Stimulated activated CD8-positive, alpha-beta memory T cell treated with anti-CD3 and anti-CD28 coated beads, Interleukin-12 subunit alpha, Interleukin-12 subunit beta, amount 100 ng/mL, for 24 hours (primary cell): ENCODE results near the gene POLR2C.

Source experiments
- DNase-seq: peaks from one replicate; pipeline ENCODE4 v3.0.0-alpha.2; 2020; ENCODE audit errors: extremely low read depth

The POLR2C gene

GRCh38 chr16:57447186-57447962 is 15.1 kb upstream of the POLR2C start, which contains the start of the genes CIAPIN1 and COQ9:
Gene CIAPIN1, minus strand, starts transcription at chr16:57447385. Its CDS starts 6,457 bp downstream, at chr16:57440928.
Gene COQ9, plus strand, starts transcription at chr16:57447479. Its CDS starts 27 bp downstream, at chr16:57447506.
- DNase-seq, result peak; percentile 75

- no peak for DNase-seq
Measured at GRCh38 chr16:57452021-57452420, 10.5 kb upstream of the POLR2C start.

DNA sequence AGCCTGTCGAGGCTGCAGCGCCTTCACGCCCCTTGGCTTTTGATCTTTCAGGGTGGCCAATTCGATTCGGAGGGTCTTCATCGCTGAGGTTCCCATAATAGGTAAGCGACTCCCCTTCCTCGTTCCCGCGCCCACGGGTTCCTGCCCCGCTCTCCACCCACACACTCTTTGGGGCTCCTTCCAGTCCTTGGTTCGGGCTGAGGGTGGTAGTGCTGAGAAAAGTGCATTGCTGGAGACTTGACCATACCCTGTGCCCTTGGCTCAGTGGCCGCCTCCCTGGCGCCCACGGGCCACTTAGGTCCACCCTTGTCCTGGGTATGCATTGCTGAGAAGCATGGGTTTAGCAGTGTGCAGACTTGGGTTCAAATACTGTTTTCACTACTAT is 491 bp downstream of the POLR2C start:
- DNase-seq, result no peak

GRCh38 chr16:57464523-57464922 is 2.0 kb downstream of the POLR2C start:
- DNase-seq, result no peak

DNA sequence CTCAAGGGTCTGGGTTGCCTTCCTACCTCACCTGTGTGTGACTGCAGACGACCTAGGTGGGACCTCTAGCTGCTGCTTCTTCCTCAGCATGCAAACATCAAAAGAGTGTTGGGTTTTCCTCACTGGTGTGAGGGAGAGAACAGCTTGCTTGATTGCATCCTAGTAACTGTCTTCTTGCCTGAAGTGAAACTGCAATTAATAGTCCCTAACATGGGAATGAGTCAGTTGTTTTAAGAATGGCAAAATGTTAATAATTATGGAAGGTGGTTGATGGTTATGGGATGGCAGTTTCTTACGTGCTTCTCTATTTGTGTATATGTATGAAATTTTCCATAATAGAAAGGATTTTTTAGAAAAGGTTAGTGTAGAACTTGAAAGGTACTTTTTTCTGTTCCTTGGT is 5.9 kb downstream of the POLR2C start:
- DNase-seq, result no peak

DNA sequence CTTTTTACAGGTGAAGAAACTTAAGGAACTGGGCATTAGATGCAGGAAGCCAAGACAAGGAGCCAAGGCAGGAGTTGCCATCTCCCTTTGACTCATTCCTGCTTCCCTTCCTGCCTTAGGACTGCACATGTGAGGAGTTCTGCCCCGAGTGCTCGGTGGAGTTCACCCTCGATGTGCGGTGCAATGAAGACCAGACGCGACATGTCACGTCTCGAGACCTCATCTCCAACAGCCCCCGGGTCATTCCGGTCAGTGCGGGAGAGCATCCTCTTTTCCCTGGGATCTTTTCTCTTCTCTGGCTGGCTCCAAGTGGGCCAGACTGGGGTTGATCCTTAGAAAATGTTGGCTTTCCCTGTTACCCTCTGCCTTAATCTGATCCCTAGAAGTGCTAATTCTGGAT is 6.6 kb downstream of the POLR2C start:
- no peak for DNase-seq

DNA sequence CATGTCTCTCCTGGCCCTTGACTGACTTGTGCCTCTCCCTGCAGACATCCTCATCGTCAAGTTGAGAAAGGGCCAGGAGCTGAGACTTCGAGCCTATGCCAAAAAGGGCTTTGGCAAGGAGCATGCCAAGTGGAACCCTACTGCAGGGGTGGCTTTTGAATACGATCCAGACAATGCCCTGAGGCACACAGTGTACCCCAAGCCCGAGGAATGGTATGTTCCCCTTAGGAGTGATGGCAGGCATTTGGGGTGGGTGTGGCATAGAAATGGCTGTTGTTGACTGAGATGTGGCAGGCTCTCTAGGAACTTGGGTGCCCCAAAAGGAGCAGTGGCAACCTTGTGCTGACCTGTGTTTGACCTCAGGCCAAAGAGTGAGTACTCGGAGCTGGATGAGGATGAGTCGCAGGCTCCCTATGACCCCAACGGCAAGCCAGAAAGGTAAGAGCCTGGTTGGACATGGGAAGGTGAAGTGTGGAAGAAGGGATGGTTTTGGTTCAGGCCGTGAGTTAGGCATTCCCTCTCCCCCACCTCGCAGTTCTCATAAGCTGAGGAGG is 7.5 kb downstream of the POLR2C start:
- DNase-seq, result no peak

DNA sequence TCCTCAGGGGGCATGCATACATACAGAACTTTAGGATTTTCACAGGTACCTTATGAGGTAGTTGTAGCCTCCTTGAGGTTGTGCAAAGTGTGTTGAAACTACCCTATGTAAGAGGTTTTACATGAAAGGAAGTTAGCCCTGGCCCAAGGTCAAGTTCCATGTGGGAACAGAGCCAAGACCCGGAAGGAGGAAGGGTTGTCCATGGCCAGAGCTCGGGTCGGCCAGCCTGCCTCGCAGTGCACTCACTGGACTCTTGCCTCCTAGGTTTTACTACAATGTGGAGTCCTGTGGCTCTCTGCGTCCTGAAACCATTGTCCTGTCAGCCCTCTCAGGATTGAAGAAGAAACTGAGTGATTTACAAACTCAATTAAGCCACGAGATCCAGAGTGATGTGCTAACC is 8.2 kb downstream of the POLR2C start:
- no peak for DNase-seq

GRCh38 chr16:57471209-57471608 is 8.7 kb downstream of the POLR2C start:
- DNase-seq, result no peak

DNA sequence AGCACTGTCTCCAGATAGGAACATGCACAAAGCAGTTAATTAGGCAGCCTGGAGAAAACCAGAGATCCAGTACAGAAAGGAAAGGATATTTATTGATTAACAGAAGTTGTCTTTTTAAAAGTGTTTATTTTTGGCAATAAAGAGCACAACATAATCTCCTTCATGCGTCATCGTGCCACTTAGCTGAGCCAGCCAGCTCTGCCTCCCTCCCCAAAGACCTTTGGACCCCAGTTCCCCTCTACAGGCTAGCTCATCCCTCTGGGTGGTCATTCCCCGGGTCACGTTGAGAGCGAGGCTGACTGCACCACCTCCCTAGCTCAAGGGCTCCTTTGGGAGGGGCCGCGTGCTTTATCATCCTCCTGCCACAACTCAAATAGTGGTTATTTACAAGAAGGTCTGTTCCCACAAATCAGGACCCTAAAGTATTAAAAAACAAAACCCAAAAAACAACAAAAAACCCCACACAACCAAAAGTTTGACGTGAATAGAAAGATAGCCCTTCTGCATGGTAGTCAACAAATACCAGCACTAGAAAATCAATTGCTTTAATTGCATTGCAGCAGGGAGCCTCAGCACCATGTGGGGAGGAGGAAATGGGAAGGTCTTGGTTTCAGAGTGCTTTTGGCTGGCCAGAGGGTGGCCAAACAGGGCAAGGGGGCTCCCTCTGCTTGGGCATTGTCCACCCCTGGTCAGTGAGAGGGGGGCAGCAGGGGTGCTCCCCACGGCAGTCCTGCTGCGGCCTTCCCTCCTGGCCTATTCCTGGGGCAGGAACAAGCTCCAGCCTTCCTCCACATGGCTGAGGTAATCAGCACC is 9.6 kb downstream of the POLR2C start:
- no peak for DNase-seq

GRCh38 chr16:57472665-57473060 is 10.2 kb downstream of the POLR2C start:
- DNase-seq, result no peak

- no peak for DNase-seq
Measured at GRCh38 chr16:57473176-57473840, 10.8 kb downstream of the POLR2C start.

DNA sequence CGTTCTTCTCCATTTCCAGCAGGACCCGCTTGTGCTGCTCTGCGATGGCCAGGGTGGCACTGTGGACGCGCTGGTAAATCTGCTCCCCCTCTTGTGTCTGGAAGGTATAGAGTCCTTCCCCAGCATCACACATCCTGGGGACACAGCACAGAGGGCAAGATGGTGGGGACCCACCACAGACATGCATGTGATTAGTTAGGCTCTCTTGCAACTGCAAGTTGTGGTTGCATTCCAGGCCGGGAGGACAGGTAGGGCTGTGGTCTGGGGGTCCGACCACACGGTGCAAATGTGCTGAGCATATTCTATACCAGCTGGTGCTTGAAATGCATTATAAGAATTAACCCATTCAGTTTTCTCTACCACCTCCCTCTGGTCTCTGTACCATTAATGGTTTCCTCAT is 11.4 kb downstream of the POLR2C start:
- DNase-seq, result no peak

- DNase-seq, result no peak
Measured at GRCh38 chr16:57474671-57475661, 12.5 kb downstream of the POLR2C start.

DNA sequence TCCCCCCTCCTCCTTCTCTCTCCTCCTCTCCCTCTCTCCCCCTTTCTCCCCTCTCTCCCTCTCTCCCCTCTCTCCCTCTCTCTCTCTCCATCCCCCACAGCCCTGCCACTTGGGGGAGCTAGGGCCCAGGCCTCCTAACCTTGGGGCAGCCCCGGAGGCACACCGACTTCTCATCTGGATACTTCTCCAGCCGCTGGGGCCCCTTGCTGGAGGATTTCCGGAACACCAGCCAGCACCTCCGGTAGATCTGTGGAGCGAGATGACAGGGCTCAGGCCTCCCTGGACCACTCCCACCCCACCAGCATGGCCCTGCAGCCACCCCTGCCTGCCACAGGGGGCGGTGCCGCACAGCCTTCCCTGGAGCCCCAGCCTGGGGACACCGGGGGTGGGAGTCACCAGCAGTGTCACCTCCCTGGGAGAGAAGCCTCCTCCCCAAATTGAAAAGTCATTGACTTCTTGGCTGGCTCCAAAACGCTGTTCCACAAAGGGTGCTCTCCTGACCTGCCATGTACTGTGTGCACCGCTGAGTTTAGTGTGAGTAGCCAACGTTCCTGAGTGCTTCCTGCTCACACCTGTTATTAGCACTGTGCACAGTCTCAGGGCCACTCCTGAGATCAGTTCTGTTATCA is 13.3 kb downstream of the POLR2C start:
- peak; percentile 48 for DNase-seq

DNA sequence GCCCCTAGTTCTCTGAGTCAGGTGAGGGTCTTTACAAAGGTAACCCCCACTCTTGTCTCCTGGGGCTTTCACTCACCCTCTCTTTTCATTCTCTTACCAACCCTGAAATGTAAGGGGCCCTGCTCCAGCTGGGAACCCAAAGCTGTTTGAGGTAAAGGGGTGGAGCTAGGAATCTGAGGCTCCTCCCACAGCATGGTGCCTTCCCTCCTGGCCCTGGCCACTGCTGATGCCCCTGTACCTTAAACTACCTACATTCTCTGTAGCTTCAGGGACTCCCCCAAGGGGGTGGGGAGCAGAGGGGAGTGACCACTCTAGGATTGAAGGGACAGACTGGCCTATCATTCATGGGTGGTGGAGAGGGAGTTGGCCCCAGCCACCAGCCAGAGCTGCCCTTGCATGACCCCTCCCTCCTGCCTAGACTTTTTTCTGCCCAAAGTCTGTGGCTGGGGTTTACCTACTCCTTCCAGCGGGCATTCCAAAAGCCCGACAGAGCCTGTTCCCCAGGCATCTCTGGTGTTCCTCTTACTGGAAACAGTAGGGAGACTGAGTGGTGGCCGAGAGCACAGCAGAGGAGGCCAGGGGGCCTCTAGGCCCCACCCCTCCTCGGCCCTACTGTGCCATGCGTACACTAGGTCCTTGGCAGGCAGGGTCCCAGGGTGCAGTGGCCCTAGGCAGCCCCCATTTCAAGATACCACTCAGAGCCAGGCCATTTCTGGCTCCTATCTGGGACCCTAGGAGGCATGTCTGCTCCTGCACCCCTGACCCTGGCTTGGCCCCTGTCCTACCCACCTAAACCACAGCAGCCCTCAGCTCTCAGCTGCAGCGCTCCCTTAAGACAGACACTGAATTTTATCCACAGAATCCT is 14.3 kb downstream of the POLR2C start:
- DNase-seq, result no peak

- DNase-seq, result no peak
Measured at GRCh38 chr16:57477531-57478202, 15.2 kb downstream of the POLR2C start.

DNA sequence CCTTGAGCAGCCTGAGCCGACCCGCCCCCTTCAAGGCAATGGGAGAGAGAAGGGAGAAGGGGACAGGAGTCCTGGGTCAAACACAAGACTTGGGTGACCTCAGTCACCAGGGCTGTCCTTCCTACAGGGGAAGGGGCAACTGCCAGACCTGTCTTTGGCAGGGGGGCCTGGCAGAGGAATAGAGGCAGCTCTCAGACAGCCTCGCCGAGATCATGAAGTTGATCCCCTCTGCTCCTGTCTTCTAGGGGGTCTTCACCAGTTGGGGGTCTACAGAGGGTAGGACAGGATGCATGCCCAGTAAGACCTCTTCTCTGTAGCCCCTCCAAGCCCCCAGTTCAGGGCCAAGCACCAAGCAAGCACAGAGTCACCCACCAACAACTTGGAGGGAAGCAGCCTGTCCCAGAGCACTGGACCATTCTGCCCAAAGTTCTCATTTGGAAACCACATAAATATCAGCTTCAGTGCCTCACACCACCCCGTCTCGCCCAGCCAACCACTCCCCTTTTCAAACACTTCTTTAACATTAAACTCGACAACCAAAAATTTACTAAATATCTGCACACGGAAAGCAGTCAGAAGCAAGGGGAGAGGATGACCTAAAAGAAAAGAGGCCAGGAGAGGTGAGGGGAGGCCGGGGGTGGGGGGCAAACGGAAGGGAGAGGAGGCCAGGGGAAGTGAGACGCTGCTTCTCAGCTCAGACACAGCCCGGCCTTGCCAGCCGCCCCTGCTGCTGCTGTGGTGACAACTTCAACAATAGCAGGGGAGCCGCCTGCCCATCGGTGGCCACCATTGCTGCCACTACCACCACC is 16.1 kb downstream of the POLR2C start:
- no peak for DNase-seq
